ENCODE measurements around the gene USP17L10. TPM values are rescaled to one million over a fixed set of nuclear protein-coding genes. Genes with fewer than 3 reads are reported as not detected.

The USP17L10 gene, protein sequence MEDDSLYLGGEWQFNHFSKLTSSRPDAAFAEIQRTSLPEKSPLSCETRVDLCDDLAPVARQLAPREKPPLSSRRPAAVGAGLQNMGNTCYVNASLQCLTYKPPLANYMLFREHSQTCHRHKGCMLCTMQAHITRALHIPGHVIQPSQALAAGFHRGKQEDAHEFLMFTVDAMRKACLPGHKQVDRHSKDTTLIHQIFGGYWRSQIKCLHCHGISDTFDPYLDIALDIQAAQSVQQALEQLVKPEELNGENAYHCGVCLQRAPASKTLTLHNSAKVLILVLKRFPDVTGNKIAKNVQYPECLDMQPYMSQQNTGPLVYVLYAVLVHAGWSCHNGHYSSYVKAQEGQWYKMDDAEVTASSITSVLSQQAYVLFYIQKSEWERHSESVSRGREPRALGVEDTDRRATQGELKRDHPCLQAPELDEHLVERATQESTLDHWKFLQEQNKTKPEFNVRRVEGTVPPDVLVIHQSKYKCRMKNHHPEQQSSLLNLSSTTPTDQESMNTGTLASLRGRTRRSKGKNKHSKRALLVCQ
- total RNA-seq, result not detected

DNA sequence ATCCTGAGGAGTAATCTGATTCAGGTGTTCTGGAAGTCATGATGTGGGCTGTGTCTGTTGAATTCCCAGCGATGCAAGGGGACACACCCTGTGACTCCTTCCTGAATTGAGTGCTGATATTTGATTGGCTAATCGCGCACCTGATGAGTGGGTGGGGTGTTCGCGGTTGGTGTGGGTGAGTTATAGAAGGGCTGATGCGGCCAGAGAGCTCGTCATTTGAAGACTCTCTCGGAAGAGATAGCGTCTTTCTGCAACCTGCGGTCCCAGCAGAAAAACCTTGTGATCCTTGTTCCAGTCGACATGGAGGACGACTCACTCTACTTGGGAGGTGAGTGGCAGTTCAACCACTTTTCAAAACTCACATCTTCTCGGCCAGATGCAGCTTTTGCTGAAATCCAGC lies at the start of gene USP17L10:
Gene USP17L10 (plus strand): TSS at position 301 of the 400 bp plus-strand sequence. CDS start 0 bp downstream, at position 301.

DNA sequence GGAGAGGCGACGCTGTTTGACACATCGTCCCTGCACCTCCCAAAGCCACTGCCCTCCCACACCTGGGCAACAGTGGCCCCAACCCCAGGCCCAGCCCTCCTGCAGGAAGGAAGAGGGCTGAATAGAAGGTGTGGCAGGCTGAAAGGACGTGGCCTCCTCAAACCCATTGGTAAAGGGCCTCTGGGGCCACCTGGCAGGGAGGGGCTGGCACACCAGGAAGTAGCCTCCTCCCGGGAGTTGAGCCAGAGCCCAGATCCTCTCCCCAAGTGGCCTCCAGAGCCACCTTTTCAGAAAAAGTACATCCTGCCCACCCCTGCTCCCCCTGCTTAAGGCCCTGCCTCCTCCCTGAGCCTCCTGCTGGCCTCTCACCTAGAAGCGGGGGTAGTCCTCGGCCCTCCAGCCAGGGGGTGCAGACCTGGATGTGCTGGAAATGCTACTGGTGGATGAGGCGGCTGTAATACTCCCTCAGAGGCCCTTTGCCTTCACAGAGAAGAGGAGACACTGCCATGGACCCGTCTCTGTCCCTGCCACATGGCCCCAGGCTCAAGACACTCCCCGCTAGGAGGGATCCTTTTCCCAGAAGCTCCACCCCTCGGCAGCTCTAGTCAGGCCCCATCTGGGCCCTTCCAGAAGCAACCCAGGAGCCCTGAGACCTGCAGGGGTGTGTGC lies 40.5 kb upstream of the USP17L10 start, which contains the start of gene FAM90A26:
Gene FAM90A26 (plus strand): TSS at position 619 of the 669 bp plus-strand sequence. CDS start 2,764 bp downstream, outside the sequence.

DNA sequence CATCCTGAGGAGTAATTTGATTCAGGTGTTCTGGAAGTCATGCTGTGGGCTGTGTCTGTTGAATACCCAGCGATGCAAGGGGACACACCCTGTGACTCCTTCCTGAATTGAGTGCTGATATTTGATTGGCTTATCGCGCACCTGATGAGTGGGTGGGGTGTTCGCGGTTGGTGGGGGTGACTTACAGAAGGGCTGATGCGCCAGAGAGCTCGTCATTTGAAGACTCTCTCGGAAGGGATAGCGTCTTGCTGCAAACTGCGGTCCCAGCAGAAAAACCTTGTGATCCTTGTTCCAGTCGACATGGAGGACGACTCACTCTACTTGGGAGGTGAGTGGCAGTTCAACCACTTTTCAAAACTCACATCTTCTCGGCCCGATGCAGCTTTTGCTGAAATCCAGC lies 4.6 kb downstream of the USP17L10 start, which contains the start of gene USP17L11:
Gene USP17L11 (plus strand): TSS at position 301 of the 400 bp plus-strand sequence. CDS start 0 bp downstream, at position 301.

DNA sequence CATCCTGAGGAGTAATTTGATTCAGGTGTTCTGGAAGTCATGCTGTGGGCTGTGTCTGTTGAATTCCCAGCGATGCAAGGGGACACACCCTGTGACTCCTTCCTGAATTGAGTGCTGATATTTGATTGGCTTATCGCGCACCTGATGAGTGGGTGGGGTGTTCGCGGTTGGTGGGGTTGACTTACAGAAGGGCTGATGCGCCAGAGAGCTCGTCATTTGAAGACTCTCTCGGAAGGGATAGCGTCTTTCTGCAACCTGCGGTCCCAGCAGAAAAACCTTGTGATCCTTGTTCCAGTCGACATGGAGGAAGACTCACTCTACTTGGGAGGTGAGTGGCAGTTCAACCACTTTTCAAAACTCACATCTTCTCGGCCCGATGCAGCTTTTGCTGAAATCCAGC lies 9.4 kb downstream of the USP17L10 start, which contains the start of gene USP17L12:
Gene USP17L12 (plus strand): TSS at position 301 of the 400 bp plus-strand sequence. CDS start 0 bp downstream, at position 301.

DNA sequence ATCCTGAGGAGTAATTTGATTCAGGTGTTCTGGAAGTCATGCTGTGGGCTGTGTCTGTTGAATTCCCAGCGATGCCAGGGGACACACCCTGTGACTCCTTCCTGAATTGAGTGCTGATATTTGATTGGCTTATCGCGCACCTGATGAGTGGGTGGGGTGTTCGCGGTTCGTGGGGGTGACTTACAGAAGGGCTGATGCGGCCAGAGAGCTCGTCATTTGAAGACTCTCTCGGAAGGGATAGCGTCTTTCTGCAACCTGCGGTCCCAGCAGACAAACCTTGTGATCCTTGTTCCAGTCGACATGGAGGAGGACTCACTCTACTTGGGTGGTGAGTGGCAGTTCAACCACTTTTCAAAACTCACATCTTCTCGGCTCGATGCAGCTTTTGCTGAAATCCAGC lies 14.1 kb downstream of the USP17L10 start, which contains the start of gene USP17L13:
Gene USP17L13 (plus strand): TSS at position 301 of the 400 bp plus-strand sequence. CDS start 0 bp downstream, at position 301.

DNA sequence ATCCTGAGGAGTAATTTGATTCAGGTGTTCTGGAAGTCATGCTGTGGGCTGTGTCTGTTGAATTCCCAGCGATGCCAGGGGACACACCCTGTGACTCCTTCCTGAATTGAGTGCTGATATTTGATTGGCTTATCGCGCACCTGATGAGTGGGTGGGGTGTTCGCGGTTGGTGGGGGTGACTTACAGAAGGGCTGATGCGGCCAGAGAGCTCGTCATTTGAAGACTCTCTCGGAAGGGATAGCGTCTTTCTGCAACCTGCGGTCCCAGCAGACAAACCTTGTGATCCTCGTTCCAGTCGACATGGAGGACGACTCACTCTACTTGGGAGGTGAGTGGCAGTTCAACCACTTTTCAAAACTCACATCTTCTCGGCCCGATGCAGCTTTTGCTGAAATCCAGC lies 23.6 kb downstream of the USP17L10 start, which contains the start of gene USP17L15:
Gene USP17L15 (plus strand): TSS at position 301 of the 400 bp plus-strand sequence. CDS start 0 bp downstream, at position 301.

DNA sequence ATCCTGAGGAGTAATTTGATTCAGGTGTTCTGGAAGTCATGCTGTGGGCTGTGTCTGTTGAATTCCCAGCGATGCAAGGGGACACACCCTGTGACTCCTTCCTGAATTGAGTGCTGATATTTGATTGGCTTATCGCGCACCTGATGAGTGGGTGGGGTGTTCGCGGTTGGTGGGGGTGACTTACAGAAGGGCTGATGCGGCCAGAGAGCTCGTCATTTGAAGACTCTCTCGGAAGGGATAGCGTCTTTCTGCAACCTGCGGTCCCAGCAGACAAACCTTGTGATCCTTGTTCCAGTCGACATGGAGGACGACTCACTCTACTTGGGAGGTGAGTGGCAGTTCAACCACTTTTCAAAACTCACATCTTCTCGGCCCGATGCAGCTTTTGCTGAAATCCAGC lies 33.1 kb downstream of the USP17L10 start, which contains the start of gene USP17L17:
Gene USP17L17 (plus strand): TSS at position 301 of the 400 bp plus-strand sequence. CDS start 0 bp downstream, at position 301.

DNA sequence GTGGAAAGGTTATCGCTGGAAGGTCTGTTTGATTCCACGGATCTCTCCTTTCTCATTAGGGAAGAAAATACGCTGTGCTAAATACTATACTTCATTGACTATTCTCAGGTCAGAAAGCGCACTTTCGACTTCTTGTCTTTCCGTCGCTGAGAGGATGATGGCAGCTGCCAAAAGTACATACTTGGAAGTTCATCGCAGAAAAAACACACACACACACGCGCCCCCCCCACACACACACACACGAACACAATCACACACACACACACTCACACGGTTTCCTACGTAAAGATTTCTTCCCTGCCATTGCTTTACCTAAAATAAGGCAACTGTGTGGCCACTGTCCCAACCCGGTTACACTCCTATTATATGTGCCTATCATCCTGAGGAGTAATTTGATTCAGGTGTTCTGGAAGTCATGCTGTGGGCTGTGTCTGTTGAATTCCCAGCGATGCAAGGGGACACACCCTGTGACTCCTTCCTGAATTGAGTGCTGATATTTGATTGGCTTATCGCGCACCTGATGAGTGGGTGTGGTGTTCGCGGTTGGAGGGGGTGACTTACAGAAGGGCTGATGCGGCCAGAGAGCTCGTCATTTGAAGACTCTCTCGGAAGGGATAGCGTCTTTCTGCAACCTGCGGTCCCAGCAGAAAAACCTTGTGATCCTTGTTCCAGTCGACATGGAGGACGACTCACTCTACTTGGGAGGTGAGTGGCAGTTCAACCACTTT lies 37.7 kb downstream of the USP17L10 start, which contains the start of gene USP17L18:
Gene USP17L18 (plus strand): TSS at position 678 of the 728 bp plus-strand sequence. CDS start 0 bp downstream, at position 678.

DNA sequence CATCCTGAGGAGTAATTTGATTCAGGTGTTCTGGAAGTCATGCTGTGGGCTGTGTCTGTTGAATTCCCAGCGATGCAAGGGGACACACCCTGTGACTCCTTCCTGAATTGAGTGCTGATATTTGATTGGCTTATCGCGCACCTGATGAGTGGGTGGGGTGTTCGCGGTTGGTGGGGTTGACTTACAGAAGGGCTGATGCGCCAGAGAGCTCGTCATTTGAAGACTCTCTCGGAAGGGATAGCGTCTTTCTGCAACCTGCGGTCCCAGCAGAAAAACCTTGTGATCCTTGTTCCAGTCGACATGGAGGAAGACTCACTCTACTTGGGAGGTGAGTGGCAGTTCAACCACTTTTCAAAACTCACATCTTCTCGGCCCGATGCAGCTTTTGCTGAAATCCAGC lies 42.6 kb downstream of the USP17L10 start, which contains the start of gene USP17L19:
Gene USP17L19 (plus strand): TSS at position 301 of the 400 bp plus-strand sequence. CDS start 0 bp downstream, at position 301.

DNA sequence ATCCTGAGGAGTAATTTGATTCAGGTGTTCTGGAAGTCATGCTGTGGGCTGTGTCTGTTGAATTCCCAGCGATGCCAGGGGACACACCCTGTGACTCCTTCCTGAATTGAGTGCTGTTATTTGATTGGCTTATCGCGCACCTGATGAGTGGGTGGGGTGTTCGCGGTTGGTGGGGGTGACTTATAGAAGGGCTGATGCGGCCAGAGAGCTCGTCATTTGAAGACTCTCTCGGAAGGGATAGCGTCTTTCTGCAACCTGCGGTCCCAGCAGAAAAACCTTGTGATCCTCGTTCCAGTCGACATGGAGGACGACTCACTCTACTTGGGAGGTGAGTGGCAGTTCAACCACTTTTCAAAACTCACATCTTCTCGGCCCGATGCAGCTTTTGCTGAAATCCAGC lies 47.4 kb downstream of the USP17L10 start, which contains the start of gene USP17L20:
Gene USP17L20 (plus strand): TSS at position 301 of the 400 bp plus-strand sequence. CDS start 0 bp downstream, at position 301.

Other genes with a start within 250 kb of the USP17L10 start
- gene FAM90A26, start 40.2 kb upstream of the USP17L10 start, total RNA-seq, result not detected
- gene USP17L11, start 4.7 kb downstream of the USP17L10 start, total RNA-seq, result not detected
- not detected for gene USP17L12, start 9.5 kb downstream of the USP17L10 start, total RNA-seq
- gene USP17L13, start 14.2 kb downstream of the USP17L10 start, total RNA-seq, result not detected
- not detected for gene USP17L15, start 23.7 kb downstream of the USP17L10 start, total RNA-seq
- gene USP17L17, start 33.2 kb downstream of the USP17L10 start, total RNA-seq, result not detected
- not detected for gene USP17L18, start 38.0 kb downstream of the USP17L10 start, total RNA-seq
- not detected for gene USP17L19, start 42.7 kb downstream of the USP17L10 start, total RNA-seq
- not detected for gene USP17L20, start 47.5 kb downstream of the USP17L10 start, total RNA-seq
- gene USP17L21, start 52.2 kb downstream of the USP17L10 start, total RNA-seq, result not detected
- not detected for gene USP17L22, start 57.0 kb downstream of the USP17L10 start, total RNA-seq
- gene USP17L24, start 114.5 kb downstream of the USP17L10 start, total RNA-seq, result not detected
- gene USP17L25, start 119.3 kb downstream of the USP17L10 start, total RNA-seq, result not detected
- not detected for gene USP17L26, start 124.0 kb downstream of the USP17L10 start, total RNA-seq
- not detected for gene USP17L5, start 128.7 kb downstream of the USP17L10 start, total RNA-seq
- gene USP17L27, start 133.5 kb downstream of the USP17L10 start, total RNA-seq, result not detected
- not detected for gene USP17L28, start 138.2 kb downstream of the USP17L10 start, total RNA-seq
- not detected for gene USP17L29, start 143.0 kb downstream of the USP17L10 start, total RNA-seq
- not detected for gene USP17L30, start 152.5 kb downstream of the USP17L10 start, total RNA-seq
- gene DEFB131A, start 233.8 kb downstream of the USP17L10 start, total RNA-seq, result not detected